ENCODE results near the gene MCC. TPM values are rescaled to one million over a fixed set of nuclear protein-coding genes. Genes with fewer than 3 reads are reported as not detected.
A peak's percentile ranks its signal among the peaks of the same experiment; 100 is the strongest.

MCC gene
- total and polyA plus RNA-seq, 2 experiments from 2014 or later = 3.4 to 8.8 TPM

DNA sequence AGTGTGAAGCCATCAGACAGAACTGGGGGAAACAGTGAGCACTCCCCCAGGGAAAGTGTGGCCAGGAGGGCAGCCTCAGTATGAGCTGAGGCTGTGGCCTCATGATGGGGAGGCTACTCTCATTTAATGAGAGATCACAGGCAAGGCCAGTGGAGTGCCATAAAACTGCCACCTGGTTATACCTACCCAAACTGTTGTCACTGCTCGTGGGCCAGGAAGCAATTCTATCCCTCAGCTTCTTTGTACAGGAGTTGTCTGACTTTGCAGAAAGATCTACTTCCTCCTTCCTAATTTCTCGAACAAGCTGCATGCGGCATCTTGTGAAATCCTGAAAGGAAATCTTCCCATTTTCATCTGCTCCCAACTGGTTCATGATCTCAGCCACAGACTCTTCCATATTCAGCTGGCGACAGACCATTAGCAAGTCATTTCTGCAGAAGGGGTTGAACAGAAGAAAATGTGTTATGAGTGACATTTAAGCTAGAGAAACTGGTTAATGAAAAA lies 103.4 kb downstream of the MCC start:
- Histone ChIP-seq H3K27ac (no peak overlapping the region), H4K20me1 (ENCODE audit: insufficient read depth) (no peaks in the 10 kb centered on the region), H3F3A (ENCODE audit: insufficient read depth) (no peaks in the 10 kb centered on the region), H2AFZ (no peak overlapping the region), H3K27me3 (replicated peaks; ENCODE audit: insufficient read depth) (no peaks in the 10 kb centered on the region), H3K9ac (no peak overlapping the region), H3K4me3 (no peak overlapping the region), H3K4me2 (ENCODE audit: unreplicated experiment) (no peak overlapping the region), H3K9me2 (ENCODE audit: insufficient read depth) (no peaks in the 10 kb centered on the region), H3K4me1 (ENCODE audit: insufficient read depth) (peaks cover 19% of the 10 kb centered on the region), H3K79me2 (ENCODE audit: insufficient read depth) (no peaks in the 10 kb centered on the region), H3K36me3 (ENCODE audit: low read depth) (no peaks in the 10 kb centered on the region), H3K9me3 (ENCODE audit: low read depth) (no peaks in the 10 kb centered on the region)
- WGBS, 2 experiments (ENCODE audit: low coverage in 1 of 2, low lambda C conversion rate in 2 of 2, missing lambda C conversion rate in 2 of 2) = 87 to 89% methylated on average over 4 of the region's 4 CpGs
- no peak for DNase-seq
- in situ Hi-C loops (cut with MboI) = no loop called here
- no peak for TF ChIP-seq EZH2phosphoT487 (IDR thresholded peaks at IDR 0.05; ENCODE audit: insufficient read depth, low read depth)
- no peak for TF ChIP-seq EZH2 (IDR thresholded peaks at IDR 0.05; ENCODE audit: insufficient read depth, poor library complexity, severe bottlenecking)

GRCh38 chr5:113382731-113383130 lies 105.5 kb downstream of the MCC start:
- Histone ChIP-seq H3K9me3 (ENCODE audit: low read depth) (no peaks in the 10 kb centered on the region), H3K4me1 (ENCODE audit: insufficient read depth) (peaks cover 19% of the 10 kb centered on the region), H3K4me3 (no peak overlapping the region), H4K20me1 (ENCODE audit: insufficient read depth) (no peaks in the 10 kb centered on the region), H3K27me3 (replicated peaks; ENCODE audit: insufficient read depth) (no peaks in the 10 kb centered on the region), H3K9ac (no peak overlapping the region), H3K27ac (no peak overlapping the region), H3K4me2 (ENCODE audit: unreplicated experiment) (peak overlapping the region; percentile 1), H3K79me2 (ENCODE audit: insufficient read depth) (no peaks in the 10 kb centered on the region), H2AFZ (no peak overlapping the region), H3F3A (ENCODE audit: insufficient read depth) (no peaks in the 10 kb centered on the region), H3K9me2 (ENCODE audit: insufficient read depth) (no peaks in the 10 kb centered on the region), H3K36me3 (ENCODE audit: low read depth) (no peaks in the 10 kb centered on the region)
- TF ChIP-seq EZH2 (IDR thresholded peaks at IDR 0.05; ENCODE audit: insufficient read depth, poor library complexity, severe bottlenecking) (no peak), EZH2phosphoT487 (IDR thresholded peaks at IDR 0.05; ENCODE audit: insufficient read depth, low read depth) (no peak)
- in situ Hi-C loops (cut with MboI) = no loop called here
- WGBS, 2 experiments (ENCODE audit: low coverage in 1 of 2, low lambda C conversion rate in 2 of 2, missing lambda C conversion rate in 2 of 2) = 68 to 80% methylated on average over 1 of the region's 1 CpG
- DNase-seq = peak; percentile 49

DNA sequence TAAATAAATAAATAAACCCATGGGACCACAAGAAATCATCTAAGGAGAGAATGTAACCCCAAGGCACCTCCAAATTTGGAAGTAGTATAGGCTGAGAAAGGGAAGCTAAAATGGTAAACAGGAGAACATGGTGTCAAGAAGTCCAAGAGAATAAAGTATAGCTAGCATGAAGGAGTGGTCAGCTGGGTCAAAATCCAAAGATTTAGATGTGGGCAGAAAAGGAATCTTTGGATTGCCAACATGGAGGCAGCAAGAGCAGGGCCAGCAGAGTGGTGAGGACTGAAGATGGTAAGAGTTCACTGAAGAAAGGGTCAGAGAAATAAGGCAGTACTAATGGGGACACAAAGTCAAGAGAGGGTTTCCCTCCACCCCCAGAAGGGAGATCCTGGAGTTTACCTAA lies 106.5 kb downstream of the MCC start:
- Histone ChIP-seq H3F3A (ENCODE audit: insufficient read depth) (no peaks in the 10 kb centered on the region), H3K36me3 (ENCODE audit: low read depth) (no peaks in the 10 kb centered on the region), H3K9me2 (ENCODE audit: insufficient read depth) (no peaks in the 10 kb centered on the region), H3K27me3 (replicated peaks; ENCODE audit: insufficient read depth) (no peaks in the 10 kb centered on the region), H3K27ac (no peak overlapping the region), H3K4me2 (ENCODE audit: unreplicated experiment) (no peak overlapping the region), H4K20me1 (ENCODE audit: insufficient read depth) (no peaks in the 10 kb centered on the region), H3K9me3 (ENCODE audit: low read depth) (no peaks in the 10 kb centered on the region), H3K9ac (no peak overlapping the region), H3K4me1 (ENCODE audit: insufficient read depth) (peaks cover 19% of the 10 kb centered on the region), H2AFZ (no peak overlapping the region), H3K79me2 (ENCODE audit: insufficient read depth) (no peaks in the 10 kb centered on the region), H3K4me3 (no peak overlapping the region)
- in situ Hi-C loops (cut with MboI) = no loop called here
- TF ChIP-seq EZH2phosphoT487 (IDR thresholded peaks at IDR 0.05; ENCODE audit: insufficient read depth, low read depth) (no peak), EZH2 (IDR thresholded peaks at IDR 0.05; ENCODE audit: insufficient read depth, poor library complexity, severe bottlenecking) (no peak)
- no peak for DNase-seq

DNA sequence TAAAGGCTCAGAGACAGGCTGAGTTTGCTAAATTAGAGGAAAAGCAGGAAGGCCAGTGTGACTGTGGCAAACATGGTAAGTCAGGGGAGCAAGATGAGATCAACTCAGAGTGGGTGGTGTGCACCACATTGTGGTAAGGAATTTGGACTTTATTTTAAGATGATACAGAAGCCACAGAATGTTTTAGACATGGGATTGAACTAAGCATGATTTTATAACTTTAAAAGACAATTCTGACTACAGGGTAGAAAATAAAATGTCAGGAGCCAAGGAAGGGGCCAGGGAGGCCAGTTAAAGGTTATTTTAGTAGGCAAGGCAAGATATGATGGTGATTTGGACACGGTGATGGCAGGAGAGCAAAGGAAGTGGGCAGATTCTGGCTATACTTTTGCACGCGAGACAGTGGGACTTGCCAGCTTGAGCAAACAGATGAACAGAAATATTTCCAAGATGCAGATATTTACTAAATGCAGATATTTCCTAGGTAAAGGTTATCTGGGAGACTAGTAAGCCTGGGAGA lies 107.4 kb downstream of the MCC start:
- peaks cover 19% of the 10 kb centered on the region for H3K4me1 ChIP-seq (ENCODE audit: insufficient read depth)
- H3K36me3 ChIP-seq (ENCODE audit: low read depth) = no peaks in the 10 kb centered on the region
- no peak for TF ChIP-seq EZH2phosphoT487 (IDR thresholded peaks at IDR 0.05; ENCODE audit: insufficient read depth, low read depth)
- TF ChIP-seq EZH2 (IDR thresholded peaks at IDR 0.05; ENCODE audit: insufficient read depth, poor library complexity, severe bottlenecking) = no peak
- 70 to 75% methylated on average over 3 of the region's 3 CpGs for WGBS, 2 experiments (ENCODE audit: low coverage in 1 of 2, low lambda C conversion rate in 2 of 2, missing lambda C conversion rate in 2 of 2)
- no peaks in the 10 kb centered on the region for H3F3A ChIP-seq (ENCODE audit: insufficient read depth)
- H3K9me3 ChIP-seq (ENCODE audit: low read depth) = no peaks in the 10 kb centered on the region
- DNase-seq = peak; percentile 51
- no peaks in the 10 kb centered on the region for H3K9me2 ChIP-seq (ENCODE audit: insufficient read depth)
- no peak overlapping the region for H3K4me3 ChIP-seq
- no peaks in the 10 kb centered on the region for H3K79me2 ChIP-seq (ENCODE audit: insufficient read depth)
- 0 out of 2 replicates have a peak overlapping the region, but pooled peaks have one; percentile 32 for H2AFZ ChIP-seq
- no peaks in the 10 kb centered on the region for H4K20me1 ChIP-seq (ENCODE audit: insufficient read depth)
- in situ Hi-C loops (cut with MboI) = no loop called here
- peak overlapping the region; percentile 23 for H3K4me2 ChIP-seq (ENCODE audit: unreplicated experiment)
- H3K27ac ChIP-seq = no peak overlapping the region
- H3K9ac ChIP-seq = no peak overlapping the region
- H3K27me3 ChIP-seq (replicated peaks; ENCODE audit: insufficient read depth) = no peaks in the 10 kb centered on the region
